ENCODE measurements around the gene KIF15.

- TF ChIP-seq CTCF (IDR thresholded peaks at IDR 0.05 in 4 of 5, conservative IDR thresholded peaks at IDR 0.05 in 1 of 5) (no peak), POLR2A (IDR thresholded peaks at IDR 0.05) (no peak)
Observed at GRCh38 chr3:44896440-44896839, 134.8 kb downstream of the KIF15 start.

Measured in gastrocnemius medialis (tissue), 4 donors.